Lower lobe of right lung (tissue), 2 donors: Measurements from ENCODE around the gene RNF182. TPM values are rescaled to one million over a fixed set of nuclear protein-coding genes. Genes with fewer than 3 reads are reported as not detected.

Experiments used
- ATAC-seq, 2 donors: fragments of 200-7000 bp; cut with Tn5 transposase; one replicate each; pipeline ENCODE4 v1.9.1; 2020 to 2022; ENCODE audit warnings: mild to moderate bottlenecking in 2 of 2, moderate library complexity in 2 of 2
- DNase-seq: peaks from one replicate; pipeline ENCODE4 v3.0.0-alpha.2; 2020
- H3K27ac ChIP-seq: fragments of 200-600 bp; one replicate; pipeline ENCODE4 v1.8.0; 2022
- H3K27me3 ChIP-seq: fragments of 200-600 bp; one replicate; pipeline ENCODE4 v1.8.0; 2022; ENCODE audit warnings: low read depth
- H3K36me3 ChIP-seq: fragments of 200-600 bp; one replicate; pipeline ENCODE4 v1.8.0; 2022; ENCODE audit warnings: mild to moderate bottlenecking
- H3K4me1 ChIP-seq: fragments of 200-600 bp; one replicate; pipeline ENCODE4 v1.8.0; 2022
- H3K4me3 ChIP-seq: fragments of 200-600 bp; one replicate; pipeline ENCODE4 v1.8.0; 2022; ENCODE audit warnings: mild to moderate bottlenecking
- H3K9me3 ChIP-seq: fragments of 200-600 bp; one replicate; pipeline ENCODE4 v1.8.0; 2022
- CTCF ChIP-seq: fragments of 200-600 bp; IDR thresholded peaks from one replicate; pipeline ENCODE4 v1.8.0; 2022; ENCODE audit warnings: antibody characterized with exemption, mild to moderate bottlenecking
- intact Hi-C: fragments of 100-400 bp; cut with DNase I; formaldehyde crosslinking; loops from one replicate; pipeline ENCODE4 v1.11.0; 2022
- total RNA-seq: library from RNA; stranded (reverse); fragmentation: NEBNext Ultra II Directional; extraction: Animal tissue kit (Norgen Biotek cat#: 25700); gene quantifications from one replicate; pipeline ENCODE4 v1.2.1, GENCODE V29; 2021
- donor health status: DM: no; HTN: yes; CAD: no; lungs with severe emphysema.

RNF182 gene
- total RNA-seq, 1 donor from 2014 or later, result 5.3 TPM

- TF ChIP-seq CTCF, result no peak
- Histone ChIP-seq H3K4me1 (no peaks in the 10 kb centered on the region), H3K9me3 (no peaks in the 10 kb centered on the region), H3K36me3 (no peaks in the 10 kb centered on the region), H3K27ac (no peak overlapping the region), H3K4me3 (no peak overlapping the region), H3K27me3 (no peaks in the 10 kb centered on the region)
- ATAC-seq, result no peak
- DNase-seq, result no peak
- intact Hi-C loops, result no loop called here
Observed at GRCh38 chr6:13980534-13980933, 55.8 kb downstream of the RNF182 start.

- Histone ChIP-seq H3K27ac (no peak overlapping the region), H3K9me3 (no peaks in the 10 kb centered on the region), H3K27me3 (no peaks in the 10 kb centered on the region), H3K4me1 (no peaks in the 10 kb centered on the region), H3K4me3 (no peak overlapping the region), H3K36me3 (no peaks in the 10 kb centered on the region)
- ATAC-seq, result peak in 1 of 2 donors; percentile 29
- no peak for TF ChIP-seq CTCF
- no peak for DNase-seq
- intact Hi-C loops, result no loop called here
Observed at GRCh38 chr6:13985663-13986325, 61.0 kb downstream of the RNF182 start.

GRCh38 chr6:13986700-13987399 is 62.1 kb downstream of the RNF182 start:
- Histone ChIP-seq H3K4me3 (no peak overlapping the region), H3K9me3 (no peaks in the 10 kb centered on the region), H3K4me1 (no peaks in the 10 kb centered on the region), H3K27ac (no peak overlapping the region), H3K27me3 (no peaks in the 10 kb centered on the region), H3K36me3 (no peaks in the 10 kb centered on the region)
- DNase-seq (no peak), ATAC-seq (no peak)
- no peak for TF ChIP-seq CTCF
- intact Hi-C loops, result no loop called here

GRCh38 chr6:13987400-13987865 is 62.7 kb downstream of the RNF182 start:
- Histone ChIP-seq H3K4me1 (no peaks in the 10 kb centered on the region), H3K4me3 (no peak overlapping the region), H3K9me3 (no peaks in the 10 kb centered on the region), H3K36me3 (no peaks in the 10 kb centered on the region), H3K27me3 (no peaks in the 10 kb centered on the region), H3K27ac (no peak overlapping the region)
- ATAC-seq (no peak), DNase-seq (no peak)
- intact Hi-C loops, result no loop called here
- TF ChIP-seq CTCF, result no peak

GRCh38 chr6:13988049-13988738 is 63.4 kb downstream of the RNF182 start:
- TF ChIP-seq CTCF, result no peak
- Histone ChIP-seq H3K9me3 (no peaks in the 10 kb centered on the region), H3K4me3 (no peak overlapping the region), H3K27ac (no peak overlapping the region), H3K36me3 (no peaks in the 10 kb centered on the region), H3K4me1 (no peaks in the 10 kb centered on the region), H3K27me3 (no peaks in the 10 kb centered on the region)
- intact Hi-C loops, result no loop called here
- ATAC-seq, result no peak
- DNase-seq, result no peak
